ENCODE results near the gene DERL3.

DNA sequence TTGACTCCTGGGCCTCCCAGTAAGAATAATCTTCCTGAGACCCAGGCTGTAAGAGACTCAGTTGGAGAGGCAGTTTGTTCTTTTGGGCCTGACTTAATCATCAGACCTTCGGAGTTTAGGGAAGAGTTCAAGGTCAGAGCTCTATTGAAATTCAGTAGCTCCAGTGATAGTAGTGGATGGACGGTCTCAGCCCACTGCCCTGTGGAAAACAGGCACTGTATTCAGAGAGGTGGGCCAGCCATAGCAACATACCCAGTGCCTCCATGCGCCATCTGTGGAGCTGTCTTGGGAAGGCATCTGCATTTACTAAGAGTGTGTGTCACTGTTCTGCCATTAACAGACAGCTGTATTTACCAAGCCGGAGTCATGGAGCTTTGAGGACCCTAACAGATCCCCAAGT is 49.2 kb downstream of the DERL3 start:
- TF ChIP-seq SIN3A (IDR thresholded peaks at IDR 0.05; ENCODE audit: borderline replicate concordance, insufficient read depth, low read length): no peak
- TF ChIP-seq, protein P1, sequence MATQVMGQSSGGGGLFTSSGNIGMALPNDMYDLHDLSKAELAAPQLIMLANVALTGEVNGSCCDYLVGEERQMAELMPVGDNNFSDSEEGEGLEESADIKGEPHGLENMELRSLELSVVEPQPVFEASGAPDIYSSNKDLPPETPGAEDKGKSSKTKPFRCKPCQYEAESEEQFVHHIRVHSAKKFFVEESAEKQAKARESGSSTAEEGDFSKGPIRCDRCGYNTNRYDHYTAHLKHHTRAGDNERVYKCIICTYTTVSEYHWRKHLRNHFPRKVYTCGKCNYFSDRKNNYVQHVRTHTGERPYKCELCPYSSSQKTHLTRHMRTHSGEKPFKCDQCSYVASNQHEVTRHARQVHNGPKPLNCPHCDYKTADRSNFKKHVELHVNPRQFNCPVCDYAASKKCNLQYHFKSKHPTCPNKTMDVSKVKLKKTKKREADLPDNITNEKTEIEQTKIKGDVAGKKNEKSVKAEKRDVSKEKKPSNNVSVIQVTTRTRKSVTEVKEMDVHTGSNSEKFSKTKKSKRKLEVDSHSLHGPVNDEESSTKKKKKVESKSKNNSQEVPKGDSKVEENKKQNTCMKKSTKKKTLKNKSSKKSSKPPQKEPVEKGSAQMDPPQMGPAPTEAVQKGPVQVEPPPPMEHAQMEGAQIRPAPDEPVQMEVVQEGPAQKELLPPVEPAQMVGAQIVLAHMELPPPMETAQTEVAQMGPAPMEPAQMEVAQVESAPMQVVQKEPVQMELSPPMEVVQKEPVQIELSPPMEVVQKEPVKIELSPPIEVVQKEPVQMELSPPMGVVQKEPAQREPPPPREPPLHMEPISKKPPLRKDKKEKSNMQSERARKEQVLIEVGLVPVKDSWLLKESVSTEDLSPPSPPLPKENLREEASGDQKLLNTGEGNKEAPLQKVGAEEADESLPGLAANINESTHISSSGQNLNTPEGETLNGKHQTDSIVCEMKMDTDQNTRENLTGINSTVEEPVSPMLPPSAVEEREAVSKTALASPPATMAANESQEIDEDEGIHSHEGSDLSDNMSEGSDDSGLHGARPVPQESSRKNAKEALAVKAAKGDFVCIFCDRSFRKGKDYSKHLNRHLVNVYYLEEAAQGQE (IDR thresholded peaks at IDR 0.05; ENCODE audit: insufficient read depth in 1 of 2, low read depth in 2 of 2, low read length in 2 of 2): no peak
- TF ChIP-seq POLR2AphosphoS5 (IDR thresholded peaks at IDR 0.05; ENCODE audit: low read depth, low read length): no peak
- TF ChIP-seq TAF1 (IDR thresholded peaks at IDR 0.05; ENCODE audit: borderline replicate concordance, insufficient read depth, low read length): no peak
- no peak for TF ChIP-seq FOXP2 (optimal IDR thresholded peaks at IDR 0.05; ENCODE audit: borderline replicate concordance, extremely low read depth, extremely low read length, insufficient read depth)
